Esophagus muscularis mucosa (tissue), 3 donors: ENCODE measurements around the gene CTNNA2.

Source experiments
- POLR2A ChIP-seq: fragments of 450-650 bp; IDR thresholded peaks from one replicate; pipeline ENCODE4 v1.6.1; 2017; ENCODE audit warnings: antibody characterized with exemption, moderate library complexity, mild to moderate bottlenecking, low read depth
- POLR2AphosphoS5 ChIP-seq, 2 donors: sonication (generic); formaldehyde crosslinking; IDR thresholded peaks; one replicate each; pipeline ENCODE4 v1.6.1; 2017; ENCODE audit warnings: antibody characterized with exemption in 2 of 2
- TF ChIP-seq, protein P1 (sequence below), 3 experiments: fragments of 200-600 bp in 2 of 3; fragments of 450-650 bp in 1 of 3; sonication (generic) in 2 of 3; IDR thresholded peaks; one replicate each; pipeline ENCODE4 v1.5.1; 2017 to 2019; ENCODE audit warnings: antibody characterized with exemption in 3 of 3, mild to moderate bottlenecking in 2 of 3, moderate library complexity in 1 of 3

DNA sequence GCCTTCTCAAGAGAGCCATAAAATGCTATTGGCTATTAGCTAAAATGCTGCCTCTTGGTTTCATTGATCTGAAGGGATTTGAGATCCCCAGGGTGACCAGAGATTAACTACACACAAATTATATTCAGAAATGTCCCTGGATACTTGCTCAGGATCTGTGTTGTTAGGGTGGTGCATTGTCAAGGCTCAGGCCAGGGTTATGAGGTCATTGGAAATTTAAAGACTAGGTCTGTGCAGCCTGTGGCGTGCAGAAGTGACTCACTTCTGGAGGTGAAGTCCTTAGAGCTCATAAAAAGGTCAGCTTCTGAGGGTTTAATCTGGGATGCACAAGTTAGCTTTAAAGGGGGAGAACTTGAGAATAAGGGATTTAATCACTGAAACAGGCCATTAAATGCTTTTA lies 768.2 kb downstream of the CTNNA2 start:
- TF ChIP-seq, protein P1, sequence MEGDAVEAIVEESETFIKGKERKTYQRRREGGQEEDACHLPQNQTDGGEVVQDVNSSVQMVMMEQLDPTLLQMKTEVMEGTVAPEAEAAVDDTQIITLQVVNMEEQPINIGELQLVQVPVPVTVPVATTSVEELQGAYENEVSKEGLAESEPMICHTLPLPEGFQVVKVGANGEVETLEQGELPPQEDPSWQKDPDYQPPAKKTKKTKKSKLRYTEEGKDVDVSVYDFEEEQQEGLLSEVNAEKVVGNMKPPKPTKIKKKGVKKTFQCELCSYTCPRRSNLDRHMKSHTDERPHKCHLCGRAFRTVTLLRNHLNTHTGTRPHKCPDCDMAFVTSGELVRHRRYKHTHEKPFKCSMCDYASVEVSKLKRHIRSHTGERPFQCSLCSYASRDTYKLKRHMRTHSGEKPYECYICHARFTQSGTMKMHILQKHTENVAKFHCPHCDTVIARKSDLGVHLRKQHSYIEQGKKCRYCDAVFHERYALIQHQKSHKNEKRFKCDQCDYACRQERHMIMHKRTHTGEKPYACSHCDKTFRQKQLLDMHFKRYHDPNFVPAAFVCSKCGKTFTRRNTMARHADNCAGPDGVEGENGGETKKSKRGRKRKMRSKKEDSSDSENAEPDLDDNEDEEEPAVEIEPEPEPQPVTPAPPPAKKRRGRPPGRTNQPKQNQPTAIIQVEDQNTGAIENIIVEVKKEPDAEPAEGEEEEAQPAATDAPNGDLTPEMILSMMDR (IDR thresholded peaks at IDR 0.05): no peak
- TF ChIP-seq POLR2A: no peak
- TF ChIP-seq POLR2AphosphoS5 (IDR thresholded peaks at IDR 0.05): no peak
